Temporal lobe (tissue), 1 donor: ENCODE results near the gene MIER1. TPM values are rescaled to one million over a fixed set of nuclear protein-coding genes. Genes with fewer than 3 reads are reported as not detected.

Experiments used
- total RNA-seq: library from RNA; depleted of rRNA; stranded (reverse); fragments of >200 nt; gene quantifications from one replicate; pipeline ENCODE4 v1.2.3, GENCODE V29; 2014

Gene MIER1
- total RNA-seq, 1 donor from 2014 or later: 21.6 TPM

Other genes starting within 250 kb of the MIER1 start
- 6.4 TPM for gene DYNLT5, start 172.5 kb upstream of the MIER1 start, total RNA-seq
- gene INSL5, start 123.7 kb upstream of the MIER1 start, total RNA-seq: not detected
- 9.6 TPM for gene DNAI4, start 134 bp upstream of the MIER1 start, total RNA-seq
- gene SLC35D1, start 129.2 kb downstream of the MIER1 start, total RNA-seq: 9.3 TPM
- 0.25 TPM for gene C1orf141, start 210.0 kb downstream of the MIER1 start, total RNA-seq
- not detected for gene IL23R, start 241.5 kb downstream of the MIER1 start, total RNA-seq